ENCODE data around the gene WDR88. TPM values are rescaled to one million over a fixed set of nuclear protein-coding genes. Genes with fewer than 3 reads are reported as not detected.
A peak's percentile ranks its signal among the peaks of the same experiment; 100 is the strongest.

The WDR88 gene
- total RNA-seq, 4 donors from 2014 or later = not detected

DNA sequence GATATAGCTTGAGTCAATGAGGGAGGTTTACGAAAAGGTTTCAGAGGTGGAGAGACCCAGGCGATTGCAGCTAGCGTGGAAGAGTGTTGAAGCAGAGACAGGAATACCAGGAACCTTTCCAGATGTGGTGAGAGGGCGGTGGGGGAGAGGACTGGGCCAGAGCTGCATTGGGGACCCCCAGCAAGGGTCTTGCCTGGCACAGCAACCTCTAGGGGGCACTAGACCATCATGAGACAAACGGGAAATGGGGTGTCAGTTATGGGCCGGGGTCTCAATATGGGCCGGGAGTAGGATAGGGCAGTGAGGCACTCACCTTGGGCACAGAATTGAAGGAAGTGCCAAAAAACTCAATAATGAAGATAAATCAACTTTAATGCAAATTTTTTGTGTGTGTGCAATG, 60.1 kb downstream of the WDR88 start:
- intact Hi-C loops (cut with DNase I; ENCODE audit: low total_unique reads) = no loop called here
- Histone ChIP-seq H3K36me3 (no peaks in the 10 kb centered on the region), H3K4me1 (peaks cover 0 to 20% (median 15%) of the 10 kb centered on the region in 4 donors), H3K27ac (no peak overlapping the region), H3K4me3 (no peak overlapping the region), H3K27me3 (peaks cover 19% of the 10 kb centered on the region), H3K9me3 (no peaks in the 10 kb centered on the region)
- in situ Hi-C loops (cut with MboI; ENCODE audit: low pct_ligation_motif_present in 1 of 4, low pct_unique_long_range_greater_than_20kb in 1 of 4, low sequenced_read_pairs in 3 of 4) = no loop called here
- DNase-seq = no peak
- TF ChIP-seq POLR2AphosphoS5 (IDR thresholded peaks at IDR 0.05) = no peak
- no peak for TF ChIP-seq EP300 (IDR thresholded peaks at IDR 0.05; ENCODE audit: low read depth)
- TF ChIP-seq POLR2A (IDR thresholded peaks at IDR 0.05) = no peak
- TF ChIP-seq, protein P1, sequence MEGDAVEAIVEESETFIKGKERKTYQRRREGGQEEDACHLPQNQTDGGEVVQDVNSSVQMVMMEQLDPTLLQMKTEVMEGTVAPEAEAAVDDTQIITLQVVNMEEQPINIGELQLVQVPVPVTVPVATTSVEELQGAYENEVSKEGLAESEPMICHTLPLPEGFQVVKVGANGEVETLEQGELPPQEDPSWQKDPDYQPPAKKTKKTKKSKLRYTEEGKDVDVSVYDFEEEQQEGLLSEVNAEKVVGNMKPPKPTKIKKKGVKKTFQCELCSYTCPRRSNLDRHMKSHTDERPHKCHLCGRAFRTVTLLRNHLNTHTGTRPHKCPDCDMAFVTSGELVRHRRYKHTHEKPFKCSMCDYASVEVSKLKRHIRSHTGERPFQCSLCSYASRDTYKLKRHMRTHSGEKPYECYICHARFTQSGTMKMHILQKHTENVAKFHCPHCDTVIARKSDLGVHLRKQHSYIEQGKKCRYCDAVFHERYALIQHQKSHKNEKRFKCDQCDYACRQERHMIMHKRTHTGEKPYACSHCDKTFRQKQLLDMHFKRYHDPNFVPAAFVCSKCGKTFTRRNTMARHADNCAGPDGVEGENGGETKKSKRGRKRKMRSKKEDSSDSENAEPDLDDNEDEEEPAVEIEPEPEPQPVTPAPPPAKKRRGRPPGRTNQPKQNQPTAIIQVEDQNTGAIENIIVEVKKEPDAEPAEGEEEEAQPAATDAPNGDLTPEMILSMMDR (IDR thresholded peaks at IDR 0.05) = no peak
- 65 to 73% methylated on average over 6 to 7 of the region's 7 CpGs for WGBS, 2 donors (ENCODE audit: low coverage in 1 of 2)

DNA sequence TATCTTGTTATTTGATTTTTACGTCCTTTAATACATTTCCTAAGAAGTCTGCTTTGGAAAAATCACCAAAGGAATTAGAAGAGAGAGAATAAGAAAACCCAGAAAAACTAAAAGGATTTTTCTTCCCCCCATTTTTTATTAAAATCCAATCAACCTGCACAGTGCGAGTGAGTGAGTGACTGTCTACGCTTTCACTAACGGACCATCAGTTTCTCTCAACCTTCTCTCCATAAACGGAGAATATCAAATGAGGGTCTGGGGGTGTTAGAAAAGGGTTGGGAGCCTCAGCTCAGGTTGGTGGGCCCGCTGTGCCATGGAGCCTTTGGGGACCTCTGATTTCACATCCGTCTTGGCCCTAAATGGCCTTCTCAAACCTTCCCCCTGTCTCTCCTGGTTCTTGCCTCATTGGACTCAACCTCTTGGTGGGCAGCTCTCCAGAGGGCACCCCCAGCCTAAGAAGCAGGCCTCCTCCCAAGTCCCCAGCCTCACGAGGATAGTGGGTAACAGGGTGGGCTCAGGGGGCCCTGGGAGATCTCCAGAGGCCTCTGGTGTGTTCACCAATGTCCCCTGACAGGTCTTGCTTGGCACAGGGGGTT, 61.5 kb downstream of the WDR88 start:
- Histone ChIP-seq H3K9me3 (no peaks in the 10 kb centered on the region), H3K4me3 (peak overlapping the region in 2 of 4 donors; percentile 32 to 40), H3K27me3 (peaks cover 19% of the 10 kb centered on the region), H3K27ac (peak overlapping the region in 1 of 4 donors; percentile 2), H3K4me1 (peaks cover 0 to 13% (median 11%) of the 10 kb centered on the region in 4 donors), H3K36me3 (no peaks in the 10 kb centered on the region)
- in situ Hi-C loops (cut with MboI; ENCODE audit: low pct_ligation_motif_present in 1 of 4, low pct_unique_long_range_greater_than_20kb in 1 of 4, low sequenced_read_pairs in 3 of 4) = no loop called here
- no peak for DNase-seq
- intact Hi-C loops (cut with DNase I; ENCODE audit: low total_unique reads) = no loop called here
- no peak for TF ChIP-seq EP300 (IDR thresholded peaks at IDR 0.05; ENCODE audit: low read depth)
- no peak for TF ChIP-seq POLR2A (IDR thresholded peaks at IDR 0.05)
- TF ChIP-seq, protein P1 (IDR thresholded peaks at IDR 0.05) = no peak
- no peak for TF ChIP-seq POLR2AphosphoS5 (IDR thresholded peaks at IDR 0.05)
- WGBS, 2 donors (ENCODE audit: low coverage in 1 of 2) = 76 to 83% methylated on average over 6 to 8 of the region's 8 CpGs

DNA sequence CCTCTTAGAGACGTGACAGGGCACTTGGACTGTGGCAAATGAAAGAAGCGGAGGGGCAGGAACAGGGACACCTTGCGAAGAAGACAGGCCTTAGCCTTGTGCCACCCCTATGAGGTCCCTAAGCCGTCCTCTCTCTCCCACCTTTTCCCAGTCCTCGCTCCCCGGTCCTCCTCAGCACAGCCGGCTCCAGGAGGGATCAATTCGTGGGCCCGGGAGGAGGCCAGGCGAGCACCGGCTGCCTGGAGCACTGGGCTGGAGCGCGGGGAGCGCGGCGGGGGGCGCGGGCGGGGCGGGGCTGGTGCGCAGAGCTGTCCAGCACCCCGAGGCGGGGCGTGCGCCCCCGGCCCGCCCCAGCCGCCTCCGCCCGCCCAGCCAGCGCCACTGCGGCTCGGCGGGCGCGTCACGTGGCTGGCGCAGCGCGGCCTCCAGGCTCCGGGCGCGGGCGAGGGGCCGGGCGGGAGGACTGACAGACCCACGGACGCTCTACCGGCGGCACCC, 62.0 kb downstream of the WDR88 start, which contains the start of gene LRP3:
LRP3 (plus strand) TSS at position 466 of the 498 bp plus-strand sequence. CDS start 456 bp downstream, outside the sequence.
- no peaks in the 10 kb centered on the region for H3K9me3 ChIP-seq
- TF ChIP-seq, protein P1 (IDR thresholded peaks at IDR 0.05) = no peak
- TF ChIP-seq POLR2A (IDR thresholded peaks at IDR 0.05) (no peak), POLR2AphosphoS5 (IDR thresholded peaks at IDR 0.05) (no peak)
- in situ Hi-C loops (cut with MboI; ENCODE audit: low pct_ligation_motif_present in 1 of 4, low pct_unique_long_range_greater_than_20kb in 1 of 4, low sequenced_read_pairs in 3 of 4) = no loop called here
- intact Hi-C loops (cut with DNase I; ENCODE audit: low total_unique reads) = no loop called here
- H3K27me3 ChIP-seq = peaks cover 19% of the 10 kb centered on the region
- peak; percentile 26 for DNase-seq
- H3K4me3 ChIP-seq = peak within 1 kb of the TSS; percentile 67 to 79 (median 70)
- H3K27ac ChIP-seq = peak within 1 kb of the TSS; percentile 50 to 74 (median 64)
- peaks cover 0 to 13% (median 11%) of the 10 kb centered on the region in 4 donors for H3K4me1 ChIP-seq
- WGBS, 2 donors (ENCODE audit: low coverage in 1 of 2) = 6% methylated on average over 40 of the region's 50 CpGs; no CpG with 5 or more reads in 1 of the 2 donors
- no peaks in the 10 kb centered on the region for H3K36me3 ChIP-seq

DNA sequence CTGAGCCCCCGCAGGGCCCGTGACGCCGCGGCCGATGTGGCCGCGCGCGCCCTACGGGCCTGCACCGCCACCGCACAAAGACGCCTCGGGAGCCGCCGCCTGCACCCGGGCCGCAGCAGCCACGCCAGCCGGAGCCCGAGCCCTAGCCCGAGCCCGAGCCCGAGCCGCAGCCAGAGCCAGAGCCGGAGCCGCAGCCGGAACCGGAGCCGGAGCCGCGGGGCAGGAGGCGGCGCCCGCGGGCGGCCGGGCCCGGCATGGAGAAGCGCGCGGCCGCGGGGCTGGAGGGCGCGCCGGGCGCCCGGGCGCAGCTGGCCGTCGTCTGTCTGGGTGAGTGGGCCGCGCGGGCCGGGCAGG, 62.6 kb downstream of the WDR88 start:
- Histone ChIP-seq H3K27me3 (peaks cover 19% of the 10 kb centered on the region), H3K4me1 (peaks cover 0 to 13% (median 11%) of the 10 kb centered on the region in 4 donors), H3K27ac (peak overlapping the region; percentile 50 to 74 (median 64)), H3K36me3 (no peaks in the 10 kb centered on the region), H3K9me3 (no peaks in the 10 kb centered on the region), H3K4me3 (peak overlapping the region; percentile 67 to 79 (median 70))
- in situ Hi-C loops (cut with MboI; ENCODE audit: low pct_ligation_motif_present in 1 of 4, low pct_unique_long_range_greater_than_20kb in 1 of 4, low sequenced_read_pairs in 3 of 4) = no loop called here
- WGBS, 2 donors (ENCODE audit: low coverage in 1 of 2) = 1% methylated on average over 25 of the region's 57 CpGs; no CpG with 5 or more reads in 1 of the 2 donors
- DNase-seq = no peak
- intact Hi-C loops (cut with DNase I; ENCODE audit: low total_unique reads) = no loop called here
- TF ChIP-seq POLR2AphosphoS5 (IDR thresholded peaks at IDR 0.05) = no peak
- no peak for TF ChIP-seq POLR2A (IDR thresholded peaks at IDR 0.05)
- TF ChIP-seq EP300 (IDR thresholded peaks at IDR 0.05; ENCODE audit: low read depth) = no peak
- TF ChIP-seq, protein P1 (IDR thresholded peaks at IDR 0.05) = no peak

All from transverse colon (tissue), 4 donors.